Globus pallidus (tissue), 1 donor: ENCODE results near the gene FGF12.

Experiments used
- DNase-seq: peaks from one replicate; pipeline ENCODE4 v3.0.0-alpha.2; 2015; ENCODE audit warnings: low spot score

FGF12 gene

DNA sequence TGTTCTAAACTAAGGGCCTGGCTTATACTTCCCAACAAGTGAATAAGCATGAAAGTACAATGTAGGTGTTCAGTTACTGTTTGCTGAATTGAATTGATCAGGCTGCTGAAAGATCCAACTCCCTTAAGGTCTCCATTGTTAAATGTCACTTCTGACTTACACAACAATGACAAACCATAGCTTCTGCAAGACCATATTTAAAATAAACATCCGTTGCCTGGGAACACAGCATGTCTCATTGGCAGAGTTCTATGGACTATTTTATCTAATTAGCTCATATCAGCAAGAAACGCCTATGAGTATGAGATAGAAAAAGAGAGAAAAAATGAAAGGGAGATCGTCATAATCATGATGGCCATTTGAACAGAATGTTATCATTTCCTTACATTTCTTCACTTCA lies 605.4 kb downstream of the FGF12 start:
- DNase-seq = no peak

DNA sequence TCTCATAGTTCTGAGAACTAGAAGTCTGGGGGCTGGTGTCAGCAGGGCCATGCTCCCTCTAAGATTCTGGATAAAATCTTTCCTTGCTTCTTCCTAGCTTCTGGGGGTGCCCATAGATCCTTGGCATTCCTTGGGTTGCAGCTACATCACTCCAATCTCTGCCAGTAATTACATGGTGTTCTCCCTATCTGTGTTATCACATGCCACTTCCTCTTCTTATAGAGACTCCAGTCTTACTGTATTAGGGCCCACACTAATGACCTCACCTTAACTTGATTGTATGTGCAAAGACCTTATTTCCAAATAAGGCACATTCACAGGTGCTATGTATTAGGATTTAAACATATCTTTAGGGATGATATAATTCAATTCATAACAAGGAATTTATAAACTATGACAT lies 618.5 kb downstream of the FGF12 start:
- no peak for DNase-seq

DNA sequence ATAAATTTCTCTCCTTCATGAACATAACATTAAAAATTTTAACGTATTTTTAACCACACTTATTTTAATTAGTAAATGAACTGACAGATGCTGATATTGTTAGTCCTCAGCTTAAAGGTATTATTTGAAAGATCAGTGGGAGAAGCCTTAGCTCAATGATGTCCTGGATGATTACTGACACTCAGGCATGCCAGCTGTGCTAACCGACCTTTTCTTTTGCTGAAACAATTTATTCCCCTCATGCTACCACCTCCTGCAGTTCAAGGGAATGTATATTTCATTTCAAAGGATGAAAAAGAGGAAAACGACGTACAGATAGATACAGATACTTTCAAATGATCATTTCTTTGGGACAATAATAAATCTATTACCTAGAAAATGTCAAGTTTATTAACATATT lies 620.8 kb downstream of the FGF12 start:
- DNase-seq = no peak

DNA sequence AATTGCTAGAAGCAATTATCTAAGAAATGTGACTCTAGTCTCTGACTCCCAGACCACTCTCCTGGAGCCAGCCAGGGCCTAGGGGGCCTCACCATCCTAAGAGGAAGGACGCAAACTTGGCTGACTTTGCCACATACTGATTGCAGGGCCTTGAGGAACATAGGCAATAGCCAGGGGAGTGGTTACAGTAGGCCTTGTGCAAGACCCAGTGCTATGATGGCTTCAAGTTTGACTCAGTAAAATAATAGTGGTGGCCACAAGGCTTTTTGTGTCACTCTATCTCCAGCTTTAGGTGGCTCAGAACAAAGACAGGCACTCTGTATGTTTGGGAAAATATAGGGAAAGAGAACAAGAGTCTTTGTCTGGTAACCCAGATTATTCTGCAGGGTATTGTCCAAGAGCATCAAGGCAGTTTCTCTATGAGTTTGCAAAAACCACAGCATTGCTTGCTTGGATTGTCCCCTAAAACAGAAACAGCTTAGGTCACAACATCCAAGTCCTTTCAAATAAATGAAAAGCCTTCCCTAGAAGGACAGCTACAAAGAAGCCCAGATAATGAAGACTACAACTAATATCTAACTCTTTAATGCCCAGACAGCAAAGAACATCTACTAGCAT lies 634.8 kb downstream of the FGF12 start:
- DNase-seq = no peak

DNA sequence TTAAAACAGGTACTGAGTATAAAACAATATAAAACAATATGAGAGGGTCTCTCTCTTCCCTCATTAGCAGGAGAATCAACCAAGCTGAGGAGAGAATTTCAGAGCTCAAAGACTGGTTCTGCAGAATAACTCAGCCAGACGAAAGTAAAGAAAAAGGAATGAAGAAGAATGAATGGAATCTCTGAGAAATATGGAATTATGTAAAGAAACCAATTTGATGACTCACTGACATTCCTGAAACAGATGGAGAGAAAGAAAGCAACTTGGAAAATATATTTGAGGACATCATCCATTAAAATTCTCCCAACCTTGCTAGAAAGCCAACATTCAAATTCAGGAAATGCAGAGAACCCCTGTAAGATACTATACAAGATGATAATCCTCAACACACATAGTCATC lies 635.5 kb downstream of the FGF12 start:
- DNase-seq = no peak

DNA sequence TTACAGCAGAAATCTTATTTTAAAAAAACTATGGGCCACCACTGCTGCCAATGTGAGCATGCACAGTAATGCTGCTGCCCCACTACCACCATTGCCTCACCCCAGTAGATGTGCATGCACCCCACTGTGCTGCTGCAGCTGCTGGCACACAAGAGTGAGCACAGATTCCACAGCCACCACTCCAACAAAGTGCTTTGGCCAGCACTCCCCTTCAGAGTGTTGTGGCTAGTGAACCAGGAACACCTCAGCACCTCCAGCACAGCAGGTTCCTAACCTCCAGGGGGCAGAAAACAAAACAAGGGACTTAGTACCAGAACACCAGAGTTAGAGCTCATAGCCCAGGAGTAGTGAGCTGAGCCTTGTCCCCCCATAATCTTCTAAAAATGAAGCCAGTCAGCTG lies 636.8 kb downstream of the FGF12 start:
- no peak for DNase-seq
